NCI-H2196 (cell line): Measurements from ENCODE around the gene ZNF428.
"Not testable (repeated sequence)": the region's sequence is repeated elsewhere in the genome, so short reads cannot be mapped to it uniquely, and the experiment has no call there.

Source experiments
- DNase-seq: peaks from one replicate; lab custom pipeline; 2025; ENCODE audit not compliant: unreplicated experiment; lab: John Stamatoyannopoulos, UW

Gene ZNF428

GRCh38 chr19:43594710-43595604 is 24.5 kb downstream of the ZNF428 start:
- DNase-seq = peak; percentile 76

DNA sequence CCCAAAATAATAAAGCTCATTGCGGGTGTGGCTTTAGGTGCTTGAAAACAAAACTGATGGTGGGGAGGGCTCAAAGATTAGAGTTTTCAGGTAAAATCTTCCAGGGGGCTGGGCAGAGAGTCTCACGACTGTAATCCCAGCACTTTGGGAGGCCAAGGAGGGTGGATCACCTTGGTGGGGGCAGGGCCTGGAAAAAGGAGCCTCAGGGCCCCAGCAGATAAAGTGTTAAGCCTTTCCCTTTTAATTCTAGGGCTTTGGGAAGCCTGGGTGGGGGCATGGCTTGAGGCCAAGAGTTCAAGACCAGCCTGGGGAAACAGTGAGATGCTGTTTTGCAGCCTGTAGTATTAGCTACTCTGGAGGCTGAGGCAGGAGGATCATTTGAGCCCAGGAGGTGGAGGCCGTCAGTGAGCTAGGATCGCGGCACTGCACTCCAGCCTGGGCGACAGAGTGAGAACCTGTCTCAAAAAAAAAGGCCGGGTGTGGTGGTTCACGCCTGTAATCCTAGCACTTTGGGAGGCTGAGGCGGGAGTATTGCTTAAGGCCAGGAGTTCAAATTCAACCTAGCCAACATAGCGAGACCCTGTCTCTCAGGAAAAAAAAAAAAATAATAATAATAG is 25.2 kb downstream of the ZNF428 start:
- DNase-seq = no peak

DNA sequence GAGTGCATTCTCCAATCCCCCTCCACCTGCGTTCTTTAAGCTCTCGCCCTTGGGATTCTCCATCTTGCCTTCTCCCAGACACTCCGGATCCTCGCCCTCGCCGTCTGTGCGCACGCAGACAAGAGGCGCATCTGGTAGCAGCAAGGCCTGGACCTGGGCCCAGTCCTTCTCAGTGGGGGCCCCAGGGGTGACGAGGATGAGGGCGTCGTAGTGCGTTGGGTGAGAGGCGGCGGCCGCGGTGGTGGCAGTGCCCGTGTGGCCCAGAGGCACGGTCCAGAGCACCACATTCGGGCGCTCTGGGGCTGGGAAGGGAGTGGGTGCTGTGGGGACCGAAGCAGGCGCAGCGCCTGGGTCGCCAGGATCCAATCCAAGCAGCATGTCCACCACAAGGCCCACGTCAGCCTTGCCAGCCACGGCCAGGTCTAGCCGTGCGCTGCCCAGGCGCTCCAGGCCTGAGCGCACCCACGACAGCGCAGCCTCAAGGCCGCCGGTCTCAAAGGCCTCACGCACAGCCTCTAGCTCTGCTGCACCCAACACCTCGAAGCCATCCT is 26.6 kb downstream of the ZNF428 start:
- DNase-seq = no peak

DNA sequence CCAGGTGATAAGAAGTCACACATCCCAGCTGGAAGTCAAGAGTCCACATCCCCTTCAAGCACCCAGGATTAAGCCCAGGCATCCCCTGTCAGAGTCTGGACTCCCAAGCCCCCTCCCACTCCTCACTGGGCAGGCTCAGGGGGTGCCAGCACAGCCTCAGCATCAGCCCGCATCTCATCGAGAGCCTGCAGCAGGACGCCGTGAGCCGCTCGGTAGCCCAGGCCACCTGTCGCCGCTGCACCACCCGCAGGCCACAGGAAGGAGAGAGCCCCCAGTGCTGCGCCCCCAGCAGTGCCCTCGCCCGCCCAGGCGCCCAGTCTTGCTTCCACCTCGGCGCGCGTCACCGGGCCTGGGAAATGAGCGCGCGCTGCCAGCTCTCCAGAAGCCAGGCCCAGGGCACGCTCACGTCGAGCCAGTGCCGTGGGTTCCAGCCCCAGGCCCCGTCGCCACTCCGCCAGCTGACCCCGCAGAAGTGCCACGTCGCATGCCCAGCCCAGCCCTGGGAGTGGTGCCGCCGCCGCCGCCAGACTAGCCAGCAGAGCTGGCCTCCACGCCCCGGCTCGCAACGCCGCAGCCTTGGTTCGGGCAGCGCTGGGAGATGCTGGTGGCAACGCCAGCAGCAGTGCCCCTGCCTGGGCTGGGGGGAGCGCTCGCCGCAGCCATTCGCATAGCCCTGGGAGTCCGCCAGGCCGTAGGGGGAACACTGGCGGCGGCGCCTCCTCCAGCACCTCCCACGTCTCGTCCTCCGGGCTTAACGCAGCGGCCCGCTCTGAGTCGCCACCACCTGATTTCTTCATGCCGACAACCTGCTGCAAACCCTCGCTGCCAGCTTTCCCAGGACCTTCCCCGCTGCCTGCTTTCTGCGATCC is 27.3 kb downstream of the ZNF428 start:
- no peak for DNase-seq

DNA sequence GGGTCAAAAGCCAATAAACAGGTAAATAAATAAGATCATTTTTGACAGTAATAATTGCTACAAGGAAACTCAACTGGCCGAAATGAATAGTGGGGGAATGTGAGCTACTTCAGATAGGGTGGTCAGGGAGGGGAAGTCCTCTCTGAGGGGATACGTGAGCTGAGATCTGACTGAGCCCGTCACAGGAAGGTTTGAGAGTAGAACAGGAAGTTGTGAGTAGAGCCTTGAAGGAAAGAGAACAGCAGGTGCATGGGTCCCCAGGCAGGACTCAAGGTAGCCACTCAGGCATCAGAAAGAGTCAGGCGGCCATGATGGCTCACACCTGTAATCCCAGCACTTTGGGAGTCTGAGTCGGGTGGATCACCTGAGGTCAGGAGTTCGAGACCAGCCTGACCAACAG is 29.8 kb downstream of the ZNF428 start:
- DNase-seq = no peak

GRCh38 chr19:43589277-43589676 is 30.2 kb downstream of the ZNF428 start:
- no peak for DNase-seq

DNA sequence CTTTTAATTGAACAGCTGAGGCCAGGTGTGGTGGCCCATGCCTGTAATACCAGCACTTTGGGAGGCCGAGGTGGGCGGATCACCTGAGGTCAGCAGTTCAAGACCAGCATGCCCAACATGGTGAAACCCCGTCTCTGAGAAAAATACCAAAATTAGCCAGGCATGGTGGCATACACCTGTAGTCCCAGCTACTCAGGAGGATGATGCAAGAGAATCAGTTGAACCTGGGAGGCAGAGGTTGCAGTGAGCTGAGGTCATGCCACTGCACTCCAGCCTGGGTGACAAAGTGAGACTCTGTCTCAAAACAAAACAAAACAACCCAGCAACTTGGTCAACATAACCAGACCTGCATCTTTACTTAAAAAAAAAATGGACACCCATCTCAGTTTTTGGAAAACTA is 32.4 kb downstream of the ZNF428 start:
- not testable (repeated sequence) for DNase-seq

GRCh38 chr19:43586346-43586745 is 33.1 kb downstream of the ZNF428 start:
- no peak for DNase-seq

DNA sequence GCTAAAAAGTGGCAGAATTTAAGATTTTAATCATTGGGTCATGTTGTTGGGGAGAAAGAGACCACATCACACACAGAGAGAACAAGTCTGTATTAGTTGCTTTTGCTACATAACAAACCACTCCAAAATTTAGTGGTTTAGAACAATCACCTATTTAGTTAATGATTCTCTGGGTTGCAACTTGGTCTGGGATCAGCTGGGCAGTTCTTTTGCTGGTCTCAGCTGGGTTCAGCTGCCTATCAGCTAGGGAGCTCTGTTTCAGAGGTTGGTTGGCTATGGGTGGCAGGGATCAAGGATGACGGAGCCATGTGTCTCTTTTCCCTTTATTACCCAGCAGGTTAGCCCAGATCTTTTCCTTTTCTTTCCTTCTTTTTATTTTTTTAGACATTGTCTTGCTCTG is 34.9 kb downstream of the ZNF428 start:
- no peak for DNase-seq

DNA sequence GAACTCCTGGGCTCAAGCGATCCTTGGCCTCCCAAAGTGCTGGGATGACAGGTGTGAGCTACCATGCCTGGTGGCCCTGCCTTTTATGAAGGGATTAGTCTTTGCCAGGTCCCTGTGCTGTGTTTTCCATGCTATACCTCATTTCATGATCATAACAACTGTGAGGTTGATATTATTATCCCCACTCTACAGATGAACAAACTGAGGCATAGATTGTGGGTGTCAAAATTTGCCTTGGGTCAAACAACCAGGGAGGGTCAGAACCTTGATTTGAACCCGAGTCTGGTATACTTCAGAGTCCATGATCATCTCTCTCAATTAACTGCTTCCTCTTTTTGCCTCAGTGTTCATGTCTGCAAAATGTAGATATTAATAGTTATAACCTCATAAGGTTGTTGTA is 36.9 kb downstream of the ZNF428 start:
- no peak for DNase-seq

GRCh38 chr19:43581467-43581866 is 38.0 kb downstream of the ZNF428 start:
- no peak for DNase-seq

DNA sequence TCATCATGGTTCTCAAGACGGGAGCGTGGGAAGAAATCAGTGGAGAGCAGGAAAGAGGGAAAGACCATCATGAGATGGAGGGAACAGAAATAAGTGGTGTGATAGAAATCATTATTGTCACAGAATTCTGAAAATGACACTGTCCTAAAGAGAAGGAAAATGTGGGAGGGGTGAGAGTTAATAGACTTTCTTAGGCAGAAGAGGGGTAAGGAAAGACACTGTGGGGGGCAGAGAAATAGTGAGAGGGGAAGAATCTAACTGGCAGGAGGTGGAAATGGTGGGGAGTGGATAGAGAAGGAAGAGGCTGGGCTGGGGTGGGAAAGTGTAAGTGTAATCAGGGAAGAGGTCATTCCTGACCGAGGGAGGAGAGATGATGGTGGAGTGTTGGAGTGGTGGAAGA is 40.6 kb downstream of the ZNF428 start:
- DNase-seq = no peak

DNA sequence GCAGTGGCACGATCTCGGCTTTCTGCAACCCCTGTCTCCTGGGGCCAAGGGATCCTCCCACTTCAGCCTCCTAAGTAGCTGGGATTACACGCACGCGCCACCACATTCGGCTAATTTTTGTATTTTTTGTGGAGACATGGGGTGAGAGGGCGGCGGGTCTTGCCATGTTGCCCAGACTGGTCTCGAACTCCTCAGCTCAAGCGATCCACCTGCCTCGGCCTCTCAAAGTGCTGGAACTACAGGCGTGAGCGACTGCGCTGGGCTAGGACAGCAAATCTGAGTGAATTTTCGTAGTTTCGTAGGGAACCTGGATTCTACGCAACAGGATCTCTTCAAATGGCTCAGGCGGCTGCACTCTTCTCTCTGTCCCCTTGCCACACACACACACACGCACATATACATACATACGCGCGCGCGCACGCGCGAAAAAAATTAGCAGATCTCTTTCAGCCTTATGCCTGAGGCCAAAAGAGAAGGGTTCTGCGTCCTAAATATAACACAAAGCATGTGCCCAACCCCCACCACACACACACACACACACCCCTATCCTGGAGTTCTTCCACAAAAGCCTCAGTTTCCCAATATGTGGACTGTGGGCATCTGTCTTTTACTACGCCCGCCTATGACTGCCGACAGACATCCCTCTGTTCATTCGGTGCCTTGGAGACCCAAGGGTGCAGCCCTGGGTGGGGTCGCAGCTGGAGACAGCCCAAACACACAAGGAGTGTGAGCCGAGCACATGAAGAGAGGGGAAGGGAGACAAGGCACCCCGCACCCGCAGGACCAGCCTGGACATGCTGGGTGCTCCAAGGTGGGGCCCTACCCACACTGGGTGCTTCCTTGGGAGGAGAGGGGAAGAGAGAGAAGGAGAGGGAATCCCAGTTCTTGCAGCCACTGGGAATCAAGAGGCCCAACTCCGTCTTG is 43.2 kb downstream of the ZNF428 start:
- no peak for DNase-seq

GRCh38 chr19:43575156-43575950 is 44.1 kb downstream of the ZNF428 start, which contains the start of the genes PINLYP and XRCC1:
TSS of gene PINLYP (plus strand) at chr19:43575801. CDS start at chr19:43577192, 1,391 bp downstream.
TSS of gene XRCC1 (minus strand) at chr19:43575527. CDS start at chr19:43575458, 69 bp downstream.
- peak; percentile 99 for DNase-seq

GRCh38 chr19:43574424-43575155 is 44.8 kb downstream of the ZNF428 start:
- DNase-seq = no peak

GRCh38 chr19:43572171-43572588 is 47.2 kb downstream of the ZNF428 start:
- DNase-seq = peak; percentile 72

GRCh38 chr19:43570174-43570791 is 49.1 kb downstream of the ZNF428 start:
- DNase-seq = peak; percentile 83

DNA sequence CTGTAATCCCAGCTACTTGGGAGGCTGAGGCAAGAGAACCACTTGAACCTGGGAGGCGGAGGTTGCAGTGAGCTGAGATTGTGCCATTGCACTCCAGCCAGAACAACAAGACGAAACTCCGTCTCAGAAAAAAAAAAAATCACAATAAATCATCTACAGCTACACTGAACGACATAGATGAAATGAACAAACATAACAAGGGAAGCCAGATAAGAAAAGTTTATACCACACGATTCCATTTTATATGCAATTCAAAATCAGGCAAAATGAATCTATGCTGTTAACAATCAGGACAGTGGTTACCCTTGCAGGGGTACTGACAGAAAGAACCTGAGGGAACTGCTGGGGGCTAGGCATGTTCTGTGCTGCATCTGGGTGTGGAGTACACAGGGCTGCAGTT is 49.8 kb downstream of the ZNF428 start:
- no peak for DNase-seq
